Measurements from ENCODE around the gene SLAMF1.
"Not testable (repeated sequence)": the region's sequence is repeated elsewhere in the genome, so short reads cannot be mapped to it uniquely, and the experiment has no call there.

SLAMF1 gene

DNA sequence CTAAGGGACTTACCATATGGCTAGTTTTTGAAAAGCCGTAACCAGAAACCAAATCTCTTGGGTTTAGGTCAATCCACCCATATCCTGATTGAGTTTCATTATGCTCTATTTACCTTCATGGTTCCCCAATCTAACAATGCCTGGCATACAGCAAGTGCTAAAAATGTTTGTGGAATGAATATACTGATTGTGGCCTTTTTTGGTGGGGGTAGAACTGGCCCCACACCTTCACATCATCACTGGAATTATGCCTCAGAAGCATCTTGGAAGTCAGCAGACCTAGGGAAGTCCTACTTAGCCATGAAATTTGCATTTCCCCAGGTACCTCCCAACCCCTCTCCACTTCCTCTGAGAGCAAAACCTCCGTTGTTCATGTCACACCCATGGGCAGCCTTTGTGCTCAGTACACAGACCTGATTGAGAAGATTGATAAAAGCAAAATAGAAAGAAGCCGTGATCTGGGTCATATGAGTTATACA is 17.8 kb upstream of the SLAMF1 start:
- DNase-seq = no peak

DNA sequence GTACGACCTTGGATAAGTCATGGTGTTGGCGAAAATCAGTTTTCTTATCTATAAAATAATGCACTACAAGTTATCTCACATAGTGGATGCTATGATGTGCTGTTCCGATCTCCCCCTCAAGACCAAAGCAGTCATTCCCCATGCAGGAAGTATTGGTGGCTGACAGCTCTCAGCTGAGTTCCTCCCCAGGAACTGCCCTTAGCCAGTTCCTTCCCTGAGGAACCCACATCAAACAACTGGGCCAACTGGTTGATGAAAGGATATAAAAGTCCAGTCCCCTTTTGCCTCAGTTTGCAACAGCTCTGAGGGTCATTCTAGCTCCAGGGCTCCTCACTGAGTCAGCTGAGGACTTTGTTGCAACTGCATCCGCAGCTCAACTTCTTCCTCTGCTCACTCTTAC is 16.1 kb upstream of the SLAMF1 start:
- no peak for DNase-seq

DNA sequence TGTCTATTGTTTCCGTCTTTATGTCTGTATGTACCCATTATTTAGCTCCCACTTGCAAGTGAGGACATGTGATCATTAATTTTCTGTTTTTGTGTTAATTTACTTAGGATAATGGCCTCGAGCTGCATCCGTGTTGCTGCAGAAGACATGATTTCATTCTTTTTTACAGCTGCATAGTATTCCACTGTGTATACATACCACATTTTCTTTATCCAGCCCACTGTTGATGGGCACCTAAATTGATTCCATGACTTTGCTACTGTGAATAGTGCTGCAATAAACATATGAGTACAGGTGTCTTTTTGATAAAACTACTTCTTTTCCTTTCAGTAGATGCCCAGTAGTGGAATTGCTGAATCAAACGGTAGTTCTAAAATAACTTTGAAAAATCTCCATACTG is 12.7 kb upstream of the SLAMF1 start:
- DNase-seq = no peak

DNA sequence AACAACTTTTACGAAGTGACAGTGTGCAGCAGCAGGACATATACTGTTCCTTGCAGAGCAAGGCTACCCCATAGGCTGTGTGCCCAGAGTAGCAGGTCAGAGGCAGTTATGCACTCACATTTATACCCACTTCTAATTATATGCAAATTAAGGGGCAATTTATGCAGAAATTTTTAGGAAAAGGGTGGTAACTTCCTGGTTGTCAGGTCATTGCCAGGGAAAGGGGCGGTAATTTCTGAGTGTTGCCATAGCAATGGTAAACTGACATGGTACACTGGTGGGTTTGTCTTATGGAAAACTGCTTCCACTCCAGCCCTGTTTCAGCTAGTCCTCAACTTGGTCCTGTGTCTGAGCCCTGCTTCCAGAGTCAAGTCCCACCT is 12.0 kb upstream of the SLAMF1 start:
- no peak for DNase-seq

DNA sequence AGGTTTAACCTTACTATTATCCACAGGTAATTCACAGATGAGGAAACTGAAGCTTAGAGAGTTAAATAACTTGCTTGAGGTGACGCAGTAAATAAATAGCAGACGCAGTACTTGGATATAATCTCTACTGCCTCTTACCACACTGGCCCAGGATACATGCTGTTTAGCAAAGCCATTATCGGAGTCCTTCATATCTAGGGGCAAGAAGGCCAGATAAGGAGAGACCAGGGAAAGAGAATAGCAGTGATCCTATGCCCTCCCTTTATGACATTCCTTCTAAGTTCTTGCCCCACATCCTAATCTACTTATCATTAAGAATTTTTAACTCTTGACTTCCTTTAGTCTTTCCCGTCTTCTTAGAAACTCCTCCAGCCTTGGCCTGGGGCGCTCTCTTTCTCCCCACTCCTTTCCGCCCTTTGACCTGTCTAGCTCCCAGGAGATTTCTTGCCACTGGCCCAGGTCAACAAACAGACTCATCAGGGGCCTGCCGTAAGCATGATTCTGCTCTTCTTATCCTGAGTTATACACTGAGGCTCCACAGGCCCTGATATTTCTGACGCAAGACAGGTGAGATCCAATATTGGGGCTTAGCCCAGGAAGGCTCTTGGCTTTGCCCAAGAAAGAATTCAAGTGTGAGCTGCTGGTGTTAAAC is 11.4 kb upstream of the SLAMF1 start:
- no peak for DNase-seq

DNA sequence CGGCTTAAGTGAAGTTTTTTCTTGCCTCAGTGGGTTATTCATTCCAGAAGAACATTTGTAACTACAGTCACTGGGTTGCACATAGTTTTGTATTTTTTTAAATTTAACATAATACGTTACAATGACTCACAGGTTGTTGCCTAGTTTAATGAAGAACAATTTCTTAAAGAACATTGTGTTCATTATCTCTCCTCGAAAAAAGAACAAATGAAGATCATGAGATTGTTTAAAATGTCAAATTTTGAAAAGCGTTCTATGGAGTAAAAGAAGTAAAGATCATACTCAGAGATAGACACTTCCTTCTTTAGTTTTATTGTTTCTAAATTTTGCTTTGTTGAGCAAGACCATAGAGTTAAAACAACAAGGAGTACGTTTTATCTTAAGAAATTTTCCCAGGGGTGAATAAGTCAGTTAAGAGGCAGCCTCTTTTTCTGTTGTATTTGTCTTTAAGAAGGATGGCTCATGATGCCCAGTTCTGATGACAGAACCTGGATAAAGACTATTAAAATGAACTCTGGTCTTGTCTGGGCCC is 10.5 kb upstream of the SLAMF1 start:
- DNase-seq = no peak

DNA sequence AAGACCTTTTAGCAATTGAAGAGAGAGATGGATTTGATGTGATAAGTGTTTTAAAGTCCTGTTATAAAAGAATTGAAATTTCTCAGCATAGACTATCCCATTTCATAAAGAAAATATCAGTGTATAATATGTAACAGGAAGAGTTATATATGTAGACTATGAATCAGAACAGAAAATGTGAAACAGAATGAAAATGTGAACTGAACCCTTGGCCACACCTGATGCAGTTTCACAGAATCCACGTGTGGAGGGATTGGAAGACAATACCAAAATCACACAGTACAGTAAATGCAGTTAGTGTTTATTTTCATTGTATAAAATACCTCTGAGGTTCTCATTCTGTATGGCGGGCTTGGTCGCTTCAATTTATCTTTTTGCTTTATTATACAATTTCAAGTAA is 9.9 kb upstream of the SLAMF1 start:
- DNase-seq = no peak

DNA sequence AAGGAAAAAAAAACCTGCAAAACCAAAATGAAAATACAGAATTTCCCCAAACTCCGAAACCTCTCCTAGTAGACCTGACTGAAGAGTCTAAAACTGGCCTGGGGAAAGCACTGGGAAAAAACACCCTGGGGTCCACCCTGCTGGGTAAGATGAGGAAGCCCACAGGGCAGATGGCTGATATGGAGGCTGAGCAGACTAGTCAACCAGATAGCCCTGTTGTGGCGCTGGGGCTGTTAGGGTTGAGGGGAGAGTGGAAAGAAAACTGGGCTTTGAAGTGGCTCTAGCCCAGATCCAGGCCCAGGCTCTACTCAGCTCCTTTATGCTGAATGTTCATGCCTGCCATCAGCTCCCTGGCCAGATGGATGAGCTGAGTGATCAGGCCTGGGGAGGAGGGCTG is 6.8 kb upstream of the SLAMF1 start:
- DNase-seq = no peak

DNA sequence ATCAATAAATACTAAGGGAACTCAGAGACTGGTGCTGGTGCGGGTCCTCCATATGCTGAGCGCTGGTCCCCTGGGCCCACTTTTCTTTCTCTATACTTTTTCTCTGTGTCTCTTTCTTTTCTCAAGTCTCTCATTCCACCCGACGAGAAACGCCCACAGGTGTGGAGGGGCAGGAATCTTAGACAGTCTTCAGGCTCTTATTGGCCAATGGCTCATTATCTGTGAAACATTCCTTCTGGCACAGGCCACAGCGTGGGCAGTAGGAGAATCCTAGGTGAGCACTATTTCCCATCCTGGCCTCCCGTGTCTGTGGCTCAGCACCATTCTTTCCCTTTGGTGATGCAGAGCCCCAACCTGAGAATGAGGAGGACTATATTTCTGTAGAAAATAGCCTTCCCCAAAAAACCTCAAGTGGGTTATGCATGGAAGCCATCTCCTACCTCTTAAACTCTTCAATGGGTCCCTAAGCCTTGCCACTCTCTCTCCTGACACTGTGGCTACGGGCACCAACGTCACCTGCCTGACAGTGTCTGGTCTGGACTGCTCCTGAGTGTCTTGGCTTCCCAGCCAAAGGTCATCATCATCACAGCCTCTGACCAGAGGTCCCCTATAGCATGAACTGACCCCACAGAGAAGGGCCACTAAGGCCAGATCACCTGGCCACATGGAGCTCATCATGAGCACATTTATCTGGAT is 6.2 kb upstream of the SLAMF1 start:
- no peak for DNase-seq

DNA sequence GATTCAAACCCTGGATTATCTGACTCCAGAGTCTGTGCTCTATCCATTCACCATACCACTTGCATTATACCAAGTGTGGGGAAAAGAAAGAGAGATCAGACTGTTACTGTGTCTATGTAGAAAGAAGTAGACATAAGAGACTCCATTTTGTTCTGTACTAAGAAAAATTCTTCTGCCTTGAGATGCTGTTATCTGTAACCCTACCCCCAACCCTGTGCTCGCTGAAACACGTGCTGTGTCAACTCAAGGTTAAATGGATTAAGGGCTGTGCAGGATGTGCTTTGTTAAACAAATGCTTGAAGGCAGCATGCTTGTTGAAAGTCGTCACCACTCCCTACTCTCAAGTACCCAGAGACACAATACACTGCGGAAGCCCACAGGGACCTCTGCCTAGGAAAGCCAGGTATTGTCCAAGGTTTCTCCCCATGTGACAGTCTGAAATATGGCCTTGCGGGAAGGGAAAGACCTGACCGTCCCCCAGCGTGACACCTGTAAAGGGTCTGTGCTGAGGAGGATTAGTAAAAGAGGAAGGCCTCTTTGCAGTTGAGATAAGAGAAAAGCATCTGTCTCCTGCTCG is 5.3 kb upstream of the SLAMF1 start:
- DNase-seq = not testable (repeated sequence)

DNA sequence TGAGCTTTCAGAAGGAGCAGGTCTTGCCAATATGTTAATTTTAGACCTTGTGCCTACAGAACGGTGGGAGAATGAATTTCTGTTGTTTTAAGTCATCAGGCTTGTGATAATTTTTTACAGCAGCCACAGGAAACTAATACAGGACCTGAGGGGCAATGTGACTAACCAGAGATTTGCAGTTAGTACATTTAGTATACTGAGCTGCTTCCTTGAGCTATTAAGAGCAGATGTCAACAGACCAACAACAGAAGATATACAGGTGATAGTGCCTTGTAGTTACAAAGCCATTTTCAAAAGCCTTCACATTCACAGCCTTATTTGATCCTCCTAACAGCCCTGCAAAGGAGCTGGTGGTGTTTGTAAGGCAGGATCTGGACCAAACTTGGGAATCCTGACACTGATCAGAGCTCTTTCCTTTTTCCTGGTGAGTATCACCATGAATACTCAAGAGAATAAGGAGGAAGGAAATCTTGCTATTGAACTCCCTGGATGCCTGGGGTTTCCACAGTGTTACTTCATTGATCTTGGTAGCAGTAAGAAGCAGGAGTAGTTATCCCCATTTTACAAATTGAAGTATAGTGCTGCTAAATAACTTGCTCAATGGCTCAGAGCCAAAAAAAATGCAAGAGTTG is 4.7 kb upstream of the SLAMF1 start:
- no peak for DNase-seq

DNA sequence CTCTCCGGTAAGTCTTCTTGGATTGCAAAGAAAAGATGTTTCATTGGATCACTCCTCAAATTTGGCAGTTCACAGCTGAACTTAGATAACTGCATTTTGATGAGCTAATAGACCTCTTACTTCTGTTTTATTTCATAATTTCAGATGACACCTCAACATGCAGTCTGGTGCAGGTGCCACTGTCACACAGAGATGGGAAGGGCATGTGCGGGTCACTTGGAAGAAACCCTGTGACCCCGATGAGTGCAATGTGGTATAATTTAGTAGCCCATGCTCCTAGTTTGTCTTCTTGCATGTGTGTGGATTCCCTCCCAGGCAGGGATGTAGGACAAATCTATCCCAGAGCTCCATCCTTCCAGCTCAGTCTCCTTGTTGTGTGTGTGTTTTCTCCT is 481 bp upstream of the SLAMF1 start:
- DNase-seq = no peak

DNA sequence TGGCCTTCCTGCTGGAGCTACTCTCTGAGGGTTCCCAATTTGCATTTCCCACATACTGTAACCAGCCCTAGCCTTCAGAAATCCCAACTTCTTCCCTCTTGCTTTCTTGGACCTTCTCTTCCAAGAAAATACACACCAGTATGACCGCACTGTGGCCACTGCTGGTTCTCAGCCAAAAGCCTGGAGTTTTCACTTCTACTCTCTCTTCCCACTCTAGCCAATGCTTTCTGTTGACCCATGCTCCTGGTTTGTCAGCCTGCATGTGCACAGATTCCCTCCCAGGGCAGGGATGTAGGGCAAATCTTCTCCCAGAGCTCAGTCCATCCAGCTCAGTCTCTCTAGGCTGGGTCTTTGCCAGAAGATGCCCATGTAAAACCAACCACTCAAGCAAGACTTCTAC is 664 bp downstream of the SLAMF1 start:
- DNase-seq = no peak

DNA sequence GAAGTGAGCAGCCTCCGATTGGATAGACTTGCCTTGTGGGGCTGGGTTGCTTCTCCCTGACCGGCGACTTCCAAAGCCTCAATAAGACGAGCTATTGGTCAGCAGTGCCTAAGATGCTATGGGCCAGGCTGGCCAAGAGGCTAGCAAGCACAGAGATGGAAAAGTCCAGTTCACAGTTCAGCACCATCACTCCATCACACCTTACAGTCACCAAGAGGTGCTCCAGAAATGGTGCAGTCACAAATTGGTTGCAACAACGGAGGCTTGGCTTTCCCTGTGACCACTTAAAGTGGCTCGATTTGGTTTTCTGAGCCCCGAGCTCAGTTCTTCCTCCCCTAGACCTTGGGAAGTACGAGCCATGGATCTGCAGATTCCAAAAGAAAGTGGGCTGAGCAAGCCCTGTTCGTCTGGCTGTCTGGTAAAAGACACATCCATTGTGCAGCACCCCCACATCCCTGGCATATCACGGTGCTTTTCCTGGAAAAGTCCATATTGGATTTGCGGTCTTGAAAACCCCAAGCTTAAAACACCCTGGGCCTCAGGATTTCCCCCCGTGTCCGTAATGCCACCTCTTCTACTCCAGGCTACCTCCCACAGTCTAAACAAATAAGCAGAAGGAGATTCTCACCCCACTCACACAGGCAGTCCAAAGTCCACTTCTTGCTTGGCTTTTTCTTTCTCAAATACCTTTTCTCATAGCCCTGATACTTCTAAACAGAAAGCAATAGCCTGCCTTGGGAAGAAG is 1.3 kb downstream of the SLAMF1 start:
- DNase-seq = no peak

DNA sequence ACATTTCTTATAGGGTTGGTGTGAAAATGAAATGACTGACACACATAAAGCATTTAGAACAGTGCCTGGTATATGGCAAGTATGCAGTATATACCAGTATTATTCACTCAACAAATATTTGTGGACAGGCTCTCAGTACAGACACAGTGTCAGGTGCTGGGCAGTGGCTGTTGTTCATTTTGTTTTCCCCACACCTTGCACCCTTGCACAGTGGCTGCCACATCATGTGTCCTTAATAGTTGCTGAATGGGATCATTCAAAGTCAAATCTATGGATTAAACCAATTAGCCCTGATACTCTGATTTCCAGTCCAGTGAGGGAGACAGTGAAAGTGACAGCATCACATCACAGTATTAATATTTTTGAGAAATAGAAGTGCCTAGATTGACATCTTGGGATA is 2.4 kb downstream of the SLAMF1 start:
- DNase-seq = no peak

DNA sequence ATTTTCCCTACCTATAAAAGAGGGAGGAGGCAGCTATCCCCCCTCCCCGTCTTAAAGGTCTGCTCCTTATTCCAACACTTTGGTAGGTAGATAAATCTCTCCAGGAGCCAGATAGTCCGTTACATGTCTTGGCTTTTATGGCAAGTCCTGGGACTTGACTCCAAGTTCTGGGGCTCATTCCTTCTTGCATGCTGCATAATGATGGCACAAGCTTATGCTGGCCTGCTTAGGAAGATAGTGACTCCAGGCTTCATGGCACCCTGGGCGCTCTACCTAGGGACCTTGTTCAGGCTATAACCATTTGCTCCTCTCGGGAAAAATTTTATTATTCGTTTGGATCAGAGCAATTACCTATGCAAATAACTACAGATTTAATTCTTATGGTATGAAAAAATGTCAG is 3.7 kb downstream of the SLAMF1 start:
- DNase-seq = no peak

DNA sequence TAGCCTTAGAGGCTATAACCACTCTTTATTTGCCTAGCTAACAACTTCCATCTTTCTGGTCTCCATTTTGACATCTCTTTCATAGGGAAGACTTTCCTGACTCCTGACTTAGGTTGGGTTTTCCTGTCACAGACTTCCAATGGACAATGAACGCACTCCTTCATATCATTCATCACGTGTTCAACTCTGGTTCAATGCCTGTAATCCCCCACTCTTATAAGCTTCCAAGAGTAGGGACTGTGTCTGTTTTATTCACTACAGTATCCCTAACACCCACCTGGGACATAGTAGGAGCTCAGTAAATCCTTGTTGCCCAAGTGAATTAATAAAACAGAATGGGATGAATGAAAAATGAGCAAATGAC is 4.6 kb downstream of the SLAMF1 start:
- DNase-seq = no peak

DNA sequence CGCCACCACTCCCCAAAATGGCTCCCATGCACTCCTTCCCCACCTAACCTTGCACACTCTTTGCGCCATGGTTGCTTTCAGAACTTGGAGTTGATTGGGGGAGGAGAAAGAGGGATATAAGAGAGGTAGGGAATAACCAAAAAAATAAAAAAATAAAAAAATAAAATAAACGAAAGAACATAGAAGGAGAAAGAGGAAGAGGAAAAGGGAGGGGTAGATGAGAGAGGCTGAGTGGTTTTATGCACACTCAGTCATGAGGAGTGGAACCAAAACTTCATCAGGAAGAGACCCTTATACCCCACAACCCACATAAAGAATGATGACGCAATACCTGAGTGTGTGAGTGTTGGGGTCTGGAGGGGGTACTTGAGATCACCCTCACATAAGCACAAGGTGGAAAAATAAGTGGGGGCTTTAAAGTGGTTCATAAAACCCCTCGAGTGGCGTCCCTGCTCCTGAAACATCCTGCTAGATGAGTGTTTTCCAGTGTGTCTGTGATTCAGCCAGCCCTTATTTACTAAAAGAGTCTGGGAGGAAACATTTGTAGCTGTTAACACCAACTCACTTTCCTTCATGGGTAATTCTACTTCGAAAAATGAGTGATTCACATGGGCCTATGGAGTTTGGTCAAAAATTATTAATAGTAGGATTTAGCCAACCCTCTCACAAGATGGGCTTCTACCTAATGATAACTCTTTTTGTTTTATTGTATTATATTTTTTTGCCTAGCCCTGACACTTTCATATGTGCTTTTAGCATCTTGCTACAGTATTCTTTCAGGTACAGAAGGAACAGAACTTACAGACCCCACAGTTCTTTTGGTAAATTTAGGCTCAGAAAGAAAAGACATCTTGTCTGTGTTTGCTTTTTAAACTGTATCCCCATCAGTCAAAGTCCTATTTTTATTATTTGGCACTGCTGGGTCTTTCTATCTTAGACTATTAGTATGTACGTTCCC is 5.2 kb downstream of the SLAMF1 start:
- DNase-seq = no peak

DNA sequence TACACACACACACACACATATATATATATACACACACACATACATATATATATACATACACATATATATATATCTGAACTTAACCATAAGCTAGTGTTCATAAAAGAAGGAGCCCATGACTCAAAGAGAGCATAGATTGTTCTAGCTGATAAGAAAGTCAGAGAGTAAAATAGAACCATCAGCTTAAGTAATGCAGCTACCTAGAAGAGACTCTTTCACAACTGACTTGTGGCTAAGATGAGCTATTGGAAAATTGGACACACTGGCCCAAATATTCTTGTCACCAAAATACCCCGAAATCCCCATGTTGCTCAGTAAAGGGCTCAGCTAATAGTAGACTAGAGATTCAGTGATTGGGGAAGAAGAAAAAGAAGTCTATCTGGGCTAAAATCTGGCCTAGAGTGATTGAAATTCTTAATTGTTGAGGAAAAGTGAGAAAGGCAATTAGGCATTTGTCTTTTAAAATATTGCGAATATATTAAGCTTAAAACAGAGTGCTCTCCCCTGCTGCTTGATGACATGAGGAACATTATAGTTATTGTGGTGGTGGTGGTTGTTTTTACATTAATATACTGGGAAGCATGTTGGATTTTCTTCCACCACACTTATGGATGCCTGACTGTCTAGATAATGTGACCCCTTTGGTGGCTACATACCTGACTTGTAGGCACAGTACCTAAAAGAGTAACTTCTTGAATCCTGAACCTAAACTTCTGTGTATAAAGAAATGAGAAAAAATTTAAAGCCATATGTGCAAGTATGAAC is 6.3 kb downstream of the SLAMF1 start:
- DNase-seq = no peak

DNA sequence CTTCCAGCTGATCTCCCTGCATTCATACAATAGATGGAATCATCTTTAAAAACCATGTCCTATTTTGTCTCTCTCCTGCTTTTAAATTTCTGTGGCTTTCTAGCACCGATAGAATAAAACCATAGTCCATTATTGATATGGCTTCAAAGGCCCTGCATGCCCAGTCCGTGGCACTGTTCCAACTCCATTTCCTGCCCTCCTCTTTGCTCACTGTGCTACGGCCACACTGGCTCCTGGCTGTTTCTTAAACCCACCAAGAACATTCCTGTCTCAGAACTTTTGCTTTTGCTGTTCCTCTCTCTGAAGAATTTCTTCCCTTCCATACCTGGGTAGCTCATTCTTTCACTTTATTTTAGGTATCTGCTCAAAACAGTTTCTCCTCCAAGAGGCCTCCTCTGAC is 7.2 kb downstream of the SLAMF1 start:
- DNase-seq = no peak

DNA sequence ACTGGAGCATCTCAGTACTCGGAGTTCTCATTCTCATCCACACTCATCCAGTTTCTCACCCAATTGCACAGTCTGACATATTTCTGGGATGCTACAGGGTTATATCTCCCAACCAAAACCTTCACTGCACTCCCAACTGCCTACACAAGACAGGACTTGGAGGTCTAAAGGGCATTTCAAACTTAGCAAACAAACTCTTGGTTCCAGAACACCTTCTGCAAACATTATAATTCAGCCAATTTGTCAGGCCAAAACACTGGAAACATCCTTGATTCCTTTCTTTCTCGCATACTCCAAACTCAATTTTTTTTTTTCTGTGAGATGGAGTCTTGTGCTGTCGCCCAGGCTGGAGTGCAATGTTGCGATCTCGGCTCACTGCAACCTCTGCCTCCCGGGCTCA is 7.9 kb downstream of the SLAMF1 start:
- no peak for DNase-seq
